Stimulated activated CD4-positive, alpha-beta T cell treated with anti-CD3 and anti-CD28 coated beads, Interleukin-15, amount 100 ng/mL, for 48 hours (primary cell): ENCODE results near the gene USP12.
"Not testable (repeated sequence)": the region's sequence is repeated elsewhere in the genome, so short reads cannot be mapped to it uniquely, and the experiment has no call there.

Experiments
- DNase-seq, 2 donors: peaks; one replicate each; pipeline ENCODE4 v3.0.0-alpha.2; 2020; ENCODE audit warnings: low read depth in 2 of 2

Gene USP12

GRCh38 chr13:27151798-27152599, 19.6 kb downstream of the USP12 start:
- no peak for DNase-seq

- DNase-seq: no peak
Measured at GRCh38 chr13:27149702-27150101, 21.9 kb downstream of the USP12 start.

GRCh38 chr13:27148900-27149299, 22.7 kb downstream of the USP12 start:
- no peak for DNase-seq

GRCh38 chr13:27147530-27148170, 24.0 kb downstream of the USP12 start:
- no peak for DNase-seq

GRCh38 chr13:27141746-27142145, 29.9 kb downstream of the USP12 start:
- DNase-seq: no peak

GRCh38 chr13:27141159-27141558, 30.5 kb downstream of the USP12 start:
- DNase-seq: not testable (repeated sequence)

- no peak for DNase-seq
Measured at GRCh38 chr13:27140060-27140459, 31.6 kb downstream of the USP12 start.

GRCh38 chr13:27139565-27139964, 32.0 kb downstream of the USP12 start:
- DNase-seq: no peak

GRCh38 chr13:27138457-27139093, 33.0 kb downstream of the USP12 start:
- DNase-seq: no peak

- no peak for DNase-seq
Measured at GRCh38 chr13:27137759-27138158, 33.9 kb downstream of the USP12 start.

- no peak for DNase-seq
Measured at GRCh38 chr13:27135023-27135422, 36.6 kb downstream of the USP12 start.

- no peak for DNase-seq
Measured at GRCh38 chr13:27133889-27134288, 37.7 kb downstream of the USP12 start.

- no peak for DNase-seq
Measured at GRCh38 chr13:27132538-27132937, 39.1 kb downstream of the USP12 start.

GRCh38 chr13:27131906-27132305, 39.7 kb downstream of the USP12 start:
- no peak for DNase-seq

- peak; percentile 63 to 75 for DNase-seq
Measured at GRCh38 chr13:27130979-27131623, 40.5 kb downstream of the USP12 start.

GRCh38 chr13:27130223-27130978, 41.2 kb downstream of the USP12 start:
- no peak for DNase-seq

- DNase-seq: no peak
Measured at GRCh38 chr13:27128825-27129627, 42.6 kb downstream of the USP12 start.

- no peak for DNase-seq
Measured at GRCh38 chr13:27126859-27127258, 44.8 kb downstream of the USP12 start.

- DNase-seq: no peak
Measured at GRCh38 chr13:27125357-27126282, 46.0 kb downstream of the USP12 start.

GRCh38 chr13:27124571-27124970, 47.0 kb downstream of the USP12 start:
- DNase-seq: no peak
